ENCODE measurements around the gene INSIG1.

DNA sequence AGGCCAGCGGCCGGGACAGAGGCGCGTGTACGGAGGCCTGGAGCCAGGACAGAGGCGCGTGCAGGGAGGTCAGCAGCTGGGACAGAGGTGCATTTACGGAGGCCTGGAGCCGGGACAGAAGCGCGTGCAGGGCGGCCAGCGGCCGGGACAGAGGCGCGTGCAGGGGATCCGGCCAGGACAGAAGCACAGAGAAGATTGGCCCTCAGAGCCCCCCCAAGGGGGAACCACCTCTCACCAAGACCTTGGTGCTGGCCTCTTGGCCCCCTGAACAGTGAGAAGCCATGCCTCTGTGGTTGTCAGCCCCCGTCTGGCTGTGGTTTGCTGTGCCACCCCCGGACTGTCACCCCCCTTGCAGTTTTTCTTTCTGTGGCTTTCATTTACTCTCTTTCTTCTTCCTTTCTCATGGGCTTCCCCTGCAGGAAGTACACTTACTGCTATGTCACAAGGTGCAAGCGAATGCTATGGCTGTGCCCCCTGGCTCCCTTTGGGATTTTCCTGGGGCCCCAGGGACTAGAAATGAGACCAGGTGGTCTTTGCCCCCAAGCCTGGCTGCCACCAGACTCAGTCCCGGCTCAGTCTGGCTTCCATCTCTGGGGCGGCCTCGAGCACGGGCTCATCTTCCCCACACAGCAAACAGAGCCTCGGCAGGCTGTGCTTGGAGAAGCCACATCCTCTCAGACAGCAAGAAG is 41.1 kb downstream of the INSIG1 start:
- TF ChIP-seq RXRA (IDR thresholded peaks at IDR 0.05; ENCODE audit: borderline replicate concordance, low read depth) (no peak), POLR2AphosphoS5 (IDR thresholded peaks at IDR 0.05; ENCODE audit: low read depth, low read length) (no peak), JUND (IDR thresholded peaks at IDR 0.05) (no peak), EZH2phosphoT487 (IDR thresholded peaks at IDR 0.05; ENCODE audit: borderline replicate concordance, low read depth) (no peak), EP300 (IDR thresholded peaks at IDR 0.05; ENCODE audit: borderline replicate concordance in 1 of 2, low read depth in 1 of 2, low read length in 1 of 2) (no peak)
- TF ChIP-seq, protein P1, sequence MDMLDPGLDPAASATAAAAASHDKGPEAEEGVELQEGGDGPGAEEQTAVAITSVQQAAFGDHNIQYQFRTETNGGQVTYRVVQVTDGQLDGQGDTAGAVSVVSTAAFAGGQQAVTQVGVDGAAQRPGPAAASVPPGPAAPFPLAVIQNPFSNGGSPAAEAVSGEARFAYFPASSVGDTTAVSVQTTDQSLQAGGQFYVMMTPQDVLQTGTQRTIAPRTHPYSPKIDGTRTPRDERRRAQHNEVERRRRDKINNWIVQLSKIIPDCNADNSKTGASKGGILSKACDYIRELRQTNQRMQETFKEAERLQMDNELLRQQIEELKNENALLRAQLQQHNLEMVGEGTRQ (IDR thresholded peaks at IDR 0.05; ENCODE audit: borderline replicate concordance, low read depth, low read length) = no peak
- TF ChIP-seq, protein P2, sequence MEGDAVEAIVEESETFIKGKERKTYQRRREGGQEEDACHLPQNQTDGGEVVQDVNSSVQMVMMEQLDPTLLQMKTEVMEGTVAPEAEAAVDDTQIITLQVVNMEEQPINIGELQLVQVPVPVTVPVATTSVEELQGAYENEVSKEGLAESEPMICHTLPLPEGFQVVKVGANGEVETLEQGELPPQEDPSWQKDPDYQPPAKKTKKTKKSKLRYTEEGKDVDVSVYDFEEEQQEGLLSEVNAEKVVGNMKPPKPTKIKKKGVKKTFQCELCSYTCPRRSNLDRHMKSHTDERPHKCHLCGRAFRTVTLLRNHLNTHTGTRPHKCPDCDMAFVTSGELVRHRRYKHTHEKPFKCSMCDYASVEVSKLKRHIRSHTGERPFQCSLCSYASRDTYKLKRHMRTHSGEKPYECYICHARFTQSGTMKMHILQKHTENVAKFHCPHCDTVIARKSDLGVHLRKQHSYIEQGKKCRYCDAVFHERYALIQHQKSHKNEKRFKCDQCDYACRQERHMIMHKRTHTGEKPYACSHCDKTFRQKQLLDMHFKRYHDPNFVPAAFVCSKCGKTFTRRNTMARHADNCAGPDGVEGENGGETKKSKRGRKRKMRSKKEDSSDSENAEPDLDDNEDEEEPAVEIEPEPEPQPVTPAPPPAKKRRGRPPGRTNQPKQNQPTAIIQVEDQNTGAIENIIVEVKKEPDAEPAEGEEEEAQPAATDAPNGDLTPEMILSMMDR (IDR thresholded peaks at IDR 0.05) = no peak

All from SK-N-SH (cell line).